Fibroblast of villous mesenchyme (primary cell): ENCODE measurements around the gene SKIDA1. TPM values are rescaled to one million over a fixed set of nuclear protein-coding genes. Genes with fewer than 3 reads are reported as not detected.
A peak's percentile ranks its signal among the peaks of the same experiment; 100 is the strongest.

ENCODE experiments used
- DNase-seq: peaks from one replicate; pipeline ENCODE4 v3.0.0-alpha.2; 2010; ENCODE audit warnings: low read depth
- H3K4me3 ChIP-seq: 2 replicates; pipeline ENCODE4 v1.5.1; 2011; ENCODE audit warnings: low read depth, mild to moderate bottlenecking, low read length
- total RNA-seq: library from RNA; depleted of rRNA; stranded (reverse); fragments of >200 nt; gene quantifications from 2 replicates; pipeline ENCODE4 v1.2.3, GENCODE V29; 2012
- TF ChIP-seq, protein P1 (sequence below): IDR thresholded peaks from 2 replicates; pipeline ENCODE4 v1.5.1; 2012; ENCODE audit warnings: low read depth, mild to moderate bottlenecking, low read length; ENCODE audit not compliant: insufficient read depth

SKIDA1 gene
- total RNA-seq, 1 donor: 0.43 TPM

- peak within 1 kb of the TSS; percentile 76 for H3K4me3 ChIP-seq
- peak; percentile 97 for DNase-seq
- TF ChIP-seq, protein P1, sequence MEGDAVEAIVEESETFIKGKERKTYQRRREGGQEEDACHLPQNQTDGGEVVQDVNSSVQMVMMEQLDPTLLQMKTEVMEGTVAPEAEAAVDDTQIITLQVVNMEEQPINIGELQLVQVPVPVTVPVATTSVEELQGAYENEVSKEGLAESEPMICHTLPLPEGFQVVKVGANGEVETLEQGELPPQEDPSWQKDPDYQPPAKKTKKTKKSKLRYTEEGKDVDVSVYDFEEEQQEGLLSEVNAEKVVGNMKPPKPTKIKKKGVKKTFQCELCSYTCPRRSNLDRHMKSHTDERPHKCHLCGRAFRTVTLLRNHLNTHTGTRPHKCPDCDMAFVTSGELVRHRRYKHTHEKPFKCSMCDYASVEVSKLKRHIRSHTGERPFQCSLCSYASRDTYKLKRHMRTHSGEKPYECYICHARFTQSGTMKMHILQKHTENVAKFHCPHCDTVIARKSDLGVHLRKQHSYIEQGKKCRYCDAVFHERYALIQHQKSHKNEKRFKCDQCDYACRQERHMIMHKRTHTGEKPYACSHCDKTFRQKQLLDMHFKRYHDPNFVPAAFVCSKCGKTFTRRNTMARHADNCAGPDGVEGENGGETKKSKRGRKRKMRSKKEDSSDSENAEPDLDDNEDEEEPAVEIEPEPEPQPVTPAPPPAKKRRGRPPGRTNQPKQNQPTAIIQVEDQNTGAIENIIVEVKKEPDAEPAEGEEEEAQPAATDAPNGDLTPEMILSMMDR: peak; percentile 26
Measured at GRCh38 chr10:21533467-21534279, 8.2 kb upstream of the SKIDA1 start, which contains the start of gene MLLT10. Gene MLLT10, plus strand, starts transcription at chr10:21534232. Its CDS starts 413 bp downstream, at chr10:21534645.

DNA sequence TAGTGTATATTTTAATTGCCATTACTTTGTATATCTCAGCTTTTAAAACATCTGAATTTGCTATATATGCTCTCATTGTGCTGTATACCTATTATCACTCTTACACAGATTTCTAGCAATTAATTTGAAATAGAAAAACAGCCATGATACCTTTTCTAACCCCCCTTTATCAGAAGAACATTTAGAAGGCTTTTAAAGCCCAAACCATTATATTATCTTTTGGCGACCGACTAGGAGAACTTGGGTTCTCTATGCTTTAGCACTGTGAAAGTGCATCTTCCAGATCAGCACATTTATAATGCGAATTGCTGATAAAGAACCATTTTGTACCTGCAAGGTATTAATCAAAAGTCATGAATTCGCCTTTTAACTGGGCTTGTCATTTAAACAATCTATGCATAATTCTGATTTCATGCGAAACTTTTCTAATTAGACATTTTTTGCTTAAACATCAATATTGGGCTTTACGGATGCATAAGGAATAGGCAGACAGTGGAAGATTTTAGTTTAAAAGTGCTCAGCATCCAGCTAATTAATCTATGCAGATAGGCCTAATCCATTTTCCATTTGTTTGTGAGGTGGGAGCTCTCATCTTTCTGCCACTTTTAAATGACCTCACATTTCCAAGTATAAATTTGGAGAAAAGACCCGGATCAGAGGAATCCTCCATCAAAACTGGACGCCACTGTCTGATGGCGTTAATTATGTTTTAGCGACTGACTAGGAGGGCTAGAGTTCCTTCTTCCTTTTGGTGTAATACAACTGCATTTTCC lies 7.4 kb upstream of the SKIDA1 start:
- peak overlapping the region; percentile 76 for H3K4me3 ChIP-seq
- DNase-seq: no peak
- TF ChIP-seq, protein P1: no peak

GRCh38 chr10:21531164-21531563 lies 5.7 kb upstream of the SKIDA1 start:
- DNase-seq: peak; percentile 73

GRCh38 chr10:21530641-21531040 lies 5.2 kb upstream of the SKIDA1 start:
- no peak for DNase-seq
- no peak overlapping the region for H3K4me3 ChIP-seq
- TF ChIP-seq, protein P1: no peak

More at GRCh38 chr10:21531164-21531563, 5.7 kb upstream of the SKIDA1 start:
- no peak overlapping the region for H3K4me3 ChIP-seq
- TF ChIP-seq, protein P1: no peak

DNA sequence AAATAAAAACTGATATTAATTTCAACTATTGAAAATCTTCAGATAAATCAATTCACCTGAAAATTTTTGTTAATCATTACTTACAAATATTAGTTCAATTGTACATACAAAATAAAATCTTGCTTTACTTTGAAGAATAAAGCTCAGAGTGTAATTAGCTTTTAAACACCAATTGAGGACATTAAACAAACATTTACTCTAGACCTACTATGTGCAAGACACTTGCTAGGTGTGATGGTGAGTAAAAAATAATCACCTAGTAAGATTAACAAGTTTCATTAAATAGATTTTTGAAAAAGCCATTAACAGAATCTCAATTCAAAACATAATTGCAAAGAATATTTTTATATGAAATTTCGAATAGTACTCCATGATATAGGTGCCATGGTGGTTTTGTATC lies 4.7 kb upstream of the SKIDA1 start:
- TF ChIP-seq, protein P1: no peak
- no peak for DNase-seq
- no peak overlapping the region for H3K4me3 ChIP-seq

- H3K4me3 ChIP-seq: no peak overlapping the region
- peak; percentile 19 for DNase-seq
- TF ChIP-seq, protein P1: no peak
Measured at GRCh38 chr10:21529032-21529910, 3.8 kb upstream of the SKIDA1 start.
